Measurements from ENCODE around the gene HDAC9. TPM values are rescaled to one million over a fixed set of nuclear protein-coding genes. Genes with fewer than 3 reads are reported as not detected.

Gene HDAC9
- total RNA-seq, 2 donors from 2014 or later, result 1.5 to 4.0 TPM

DNA sequence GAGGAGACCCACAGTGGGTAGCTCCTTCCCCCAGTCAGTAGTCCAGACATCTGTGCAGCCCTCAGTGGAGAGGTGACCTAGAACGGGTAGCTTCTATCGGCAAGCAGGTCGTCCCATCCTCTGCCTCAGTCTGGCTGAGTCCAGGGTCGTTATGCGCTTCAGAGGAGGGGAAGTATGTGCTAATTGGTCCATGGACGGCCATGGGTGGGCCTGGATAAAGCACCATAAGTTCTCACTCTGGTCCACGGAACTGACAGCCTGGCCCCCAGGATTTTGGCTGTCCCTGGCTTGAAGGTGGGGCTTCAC, 78.6 kb downstream of the HDAC9 start:
- H3K9ac ChIP-seq (ENCODE audit: extremely low read depth, low read length, poor library complexity, severe bottlenecking), result no peak overlapping the region
- Mint-ChIP-seq H3K27ac (no peak overlapping the region), H3K4me3 (no peak overlapping the region), H3K4me1 (no peaks in the 10 kb centered on the region), H3K27me3 (ENCODE audit: insufficient read depth) (no peaks in the 10 kb centered on the region), H3K36me3 (ENCODE audit: low read depth) (no peaks in the 10 kb centered on the region), H3K9me3 (no peaks in the 10 kb centered on the region)
- H3K9me3 ChIP-seq (ENCODE audit: control insufficient read depth, low read length), result no peaks in the 10 kb centered on the region
- no peak overlapping the region for H3K27ac ChIP-seq (ENCODE audit: low read depth, low read length)
- no peaks in the 10 kb centered on the region for H3K36me3 ChIP-seq (ENCODE audit: control insufficient read depth, insufficient read depth, low read length)
- no peak for DNase-seq
- no peaks in the 10 kb centered on the region for H3K27me3 ChIP-seq (ENCODE audit: control insufficient read depth, insufficient read depth, low read length, poor library complexity, severe bottlenecking)
- WGBS, 2 experiments (ENCODE audit: insufficient coverage in 1 of 2, insufficient read length in 1 of 2), result 93 to 100% methylated on average over 4 to 7 of the region's 7 CpGs
- TF ChIP-seq, protein P1, sequence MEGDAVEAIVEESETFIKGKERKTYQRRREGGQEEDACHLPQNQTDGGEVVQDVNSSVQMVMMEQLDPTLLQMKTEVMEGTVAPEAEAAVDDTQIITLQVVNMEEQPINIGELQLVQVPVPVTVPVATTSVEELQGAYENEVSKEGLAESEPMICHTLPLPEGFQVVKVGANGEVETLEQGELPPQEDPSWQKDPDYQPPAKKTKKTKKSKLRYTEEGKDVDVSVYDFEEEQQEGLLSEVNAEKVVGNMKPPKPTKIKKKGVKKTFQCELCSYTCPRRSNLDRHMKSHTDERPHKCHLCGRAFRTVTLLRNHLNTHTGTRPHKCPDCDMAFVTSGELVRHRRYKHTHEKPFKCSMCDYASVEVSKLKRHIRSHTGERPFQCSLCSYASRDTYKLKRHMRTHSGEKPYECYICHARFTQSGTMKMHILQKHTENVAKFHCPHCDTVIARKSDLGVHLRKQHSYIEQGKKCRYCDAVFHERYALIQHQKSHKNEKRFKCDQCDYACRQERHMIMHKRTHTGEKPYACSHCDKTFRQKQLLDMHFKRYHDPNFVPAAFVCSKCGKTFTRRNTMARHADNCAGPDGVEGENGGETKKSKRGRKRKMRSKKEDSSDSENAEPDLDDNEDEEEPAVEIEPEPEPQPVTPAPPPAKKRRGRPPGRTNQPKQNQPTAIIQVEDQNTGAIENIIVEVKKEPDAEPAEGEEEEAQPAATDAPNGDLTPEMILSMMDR (conservative IDR thresholded peaks at IDR 0.05), result no peak
- H3K4me3 ChIP-seq (ENCODE audit: low read length), result no peak overlapping the region
- no peaks in the 10 kb centered on the region for H3K4me1 ChIP-seq (ENCODE audit: control insufficient read depth, insufficient read depth, low read length)

- H3K4me1 Mint-ChIP-seq, result no peaks in the 10 kb centered on the region
- Histone ChIP-seq H3K9me3 (ENCODE audit: control insufficient read depth, low read length) (no peaks in the 10 kb centered on the region), H3K4me1 (ENCODE audit: control insufficient read depth, insufficient read depth, low read length) (no peaks in the 10 kb centered on the region), H3K9ac (ENCODE audit: extremely low read depth, low read length, poor library complexity, severe bottlenecking) (no peak overlapping the region), H3K27ac (ENCODE audit: low read depth, low read length) (no peak overlapping the region), H3K36me3 (ENCODE audit: control insufficient read depth, insufficient read depth, low read length) (no peaks in the 10 kb centered on the region), H3K4me3 (ENCODE audit: low read length) (no peak overlapping the region), H3K27me3 (ENCODE audit: control insufficient read depth, insufficient read depth, low read length, poor library complexity, severe bottlenecking) (no peaks in the 10 kb centered on the region)
- H3K4me3 Mint-ChIP-seq, result no peak overlapping the region
- DNase-seq, result no peak
- no peaks in the 10 kb centered on the region for H3K36me3 Mint-ChIP-seq (ENCODE audit: low read depth)
- WGBS, 2 experiments (ENCODE audit: insufficient coverage in 1 of 2, insufficient read length in 1 of 2), result 95 to 96% methylated on average over 9 to 14 of the region's 14 CpGs
- H3K27me3 Mint-ChIP-seq (ENCODE audit: insufficient read depth), result no peaks in the 10 kb centered on the region
- H3K9me3 Mint-ChIP-seq, result no peaks in the 10 kb centered on the region
- TF ChIP-seq, protein P1 (conservative IDR thresholded peaks at IDR 0.05), result no peak
- H3K27ac Mint-ChIP-seq, result no peak overlapping the region
These were observed 79.1 kb downstream of the HDAC9 start for GRCh38 chr7:18574676-18575075.

GRCh38 chr7:18575622-18576572, 80.3 kb downstream of the HDAC9 start:
- Histone ChIP-seq H3K4me1 (ENCODE audit: control insufficient read depth, insufficient read depth, low read length) (no peaks in the 10 kb centered on the region), H3K9me3 (ENCODE audit: control insufficient read depth, low read length) (no peaks in the 10 kb centered on the region), H3K27me3 (ENCODE audit: control insufficient read depth, insufficient read depth, low read length, poor library complexity, severe bottlenecking) (no peaks in the 10 kb centered on the region), H3K4me3 (ENCODE audit: low read length) (no peak overlapping the region), H3K36me3 (ENCODE audit: control insufficient read depth, insufficient read depth, low read length) (no peaks in the 10 kb centered on the region), H3K27ac (ENCODE audit: low read depth, low read length) (no peak overlapping the region), H3K9ac (ENCODE audit: extremely low read depth, low read length, poor library complexity, severe bottlenecking) (no peak overlapping the region)
- Mint-ChIP-seq H3K4me3 (no peak overlapping the region), H3K27ac (no peak overlapping the region), H3K27me3 (ENCODE audit: insufficient read depth) (no peaks in the 10 kb centered on the region), H3K36me3 (ENCODE audit: low read depth) (no peaks in the 10 kb centered on the region), H3K9me3 (no peaks in the 10 kb centered on the region), H3K4me1 (no peaks in the 10 kb centered on the region)
- WGBS, 2 experiments (ENCODE audit: insufficient coverage in 1 of 2, insufficient read length in 1 of 2), result 85 to 94% methylated on average over 5 of the region's 6 CpGs
- no peak for DNase-seq
- TF ChIP-seq, protein P1 (conservative IDR thresholded peaks at IDR 0.05), result no peak
